Endothelial cell of umbilical vein (primary cell): ENCODE measurements around the gene FAM228B. TPM values are rescaled to one million over a fixed set of nuclear protein-coding genes. Genes with fewer than 3 reads are reported as not detected.

Experiments used
- BruUV-seq: library from RNA; stranded (reverse); fragments of 400-500 nt; replicated peaks from 2 replicates; lab custom pipeline; 2021; lab: Mats Ljungman, UMichigan
- CTCF ChIA-PET: fragments of 300-600, 350-600 bp; sonication (Branson Sonifier 250); formaldehyde crosslinking; loops from one replicate; lab custom pipeline; 2021; ENCODE audit warnings: antibody characterized with exemption, inconsistent platforms; lab: Charles Lee
- POLR2A ChIA-PET: fragments of 300-600, 350-600 bp; sonication (Branson Sonifier 250); formaldehyde crosslinking; loops from one replicate; lab custom pipeline; 2021; ENCODE audit warnings: antibody characterized with exemption, inconsistent platforms; lab: Charles Lee
- DNase-seq: peaks from one replicate; pipeline ENCODE4 v3.0.0-alpha.2; 2011; ENCODE audit warnings: low read depth, low spot score
- FAIRE-seq: peaks from 2 replicates; lab custom pipeline; 2011; peaks lifted over from hg19 to GRCh38; lab: Jason Lieb, UNC
- H2AFZ ChIP-seq: 2 replicates; pipeline ENCODE4 v1.6.0; 2012; ENCODE audit warnings: low read depth, low read length, control low read depth, inconsistent platforms
- H3K27ac ChIP-seq: 2 replicates; pipeline ENCODE4 v1.5.1; 2011; ENCODE audit warnings: low read depth, mild to moderate bottlenecking, control low read depth, low read length, moderate library complexity; ENCODE audit not compliant: insufficient read depth
- H3K27me3 ChIP-seq, 2 experiments: 2 replicates each; pipeline versions ENCODE4 v1.6.0 to v1.6.1; 2011; ENCODE audit warnings: low read length in 2 of 2, mixed read lengths in 1 of 2; ENCODE audit not compliant: control insufficient read depth in 2 of 2, insufficient read depth in 2 of 2
- H3K36me3 ChIP-seq, 2 experiments: 2 replicates in 1 of 2; 3 replicates in 1 of 2; pipeline ENCODE4 v1.5.1; 2011; ENCODE audit warnings: low read length in 2 of 2, mild to moderate bottlenecking in 1 of 2, moderate library complexity in 1 of 2; ENCODE audit not compliant: control insufficient read depth in 2 of 2, insufficient read depth in 2 of 2; ENCODE audit errors: extremely low read depth in 1 of 2
- H3K4me1 ChIP-seq: 3 replicates; pipeline ENCODE4 v1.5.1; 2011; ENCODE audit warnings: mild to moderate bottlenecking, low read length; ENCODE audit not compliant: control insufficient read depth, insufficient read depth; ENCODE audit errors: extremely low read depth
- H3K4me2 ChIP-seq: 2 replicates; pipeline ENCODE4 v1.6.1; 2011; ENCODE audit warnings: low read length, control low read depth, mixed read lengths; ENCODE audit not compliant: insufficient read depth
- H3K4me3 ChIP-seq, 3 experiments: fragments of 200-600 bp in 1 of 3; sonication (generic), shearing (Covaris generic) in 1 of 3; replicated peaks in 1 of 3; 2 replicates each; pipeline ENCODE4 v1.5.1; 2011 to 2016; ENCODE audit warnings: control low read depth in 3 of 3, low read length in 3 of 3, mild to moderate bottlenecking in 2 of 3, inconsistent platforms in 1 of 3, low read depth in 1 of 3, moderate library complexity in 1 of 3; ENCODE audit not compliant: insufficient read depth in 1 of 3
- H3K79me2 ChIP-seq: 2 replicates; pipeline ENCODE4 v1.6.0; 2012; ENCODE audit warnings: low read length, inconsistent platforms; ENCODE audit not compliant: control insufficient read depth, insufficient read depth
- H3K9ac ChIP-seq: replicated peaks from 2 replicates; pipeline ENCODE3; 2011; ENCODE audit warnings: low read length, control low read depth; ENCODE audit not compliant: insufficient read depth; ENCODE audit errors: extremely low read depth
- H3K9me1 ChIP-seq: replicated peaks from 3 replicates; pipeline ENCODE4 v1.6.0; 2011; ENCODE audit warnings: mild to moderate bottlenecking, low read length; ENCODE audit not compliant: control insufficient read depth, insufficient read depth; ENCODE audit errors: extremely low read depth
- H3K9me3 ChIP-seq: replicated peaks from 2 replicates; pipeline ENCODE4 v1.5.1; 2012; ENCODE audit warnings: low read length, inconsistent platforms; ENCODE audit not compliant: control insufficient read depth, insufficient read depth
- H4K20me1 ChIP-seq: replicated peaks from 2 replicates; pipeline ENCODE3; 2011; ENCODE audit warnings: mild to moderate bottlenecking, low read length; ENCODE audit not compliant: control insufficient read depth, insufficient read depth; ENCODE audit errors: extremely low read depth
- CTCF ChIP-seq, 2 donors: IDR thresholded peaks; 1 replicate in 1 of 2; 2 replicates in 1 of 2; pipeline ENCODE4 v1.5.1; 2011; ENCODE audit warnings: low read length in 2 of 2, mild to moderate bottlenecking in 2 of 2, moderate library complexity in 2 of 2, control low read depth in 1 of 2, inconsistent platforms in 1 of 2, low read depth in 1 of 2; ENCODE audit not compliant: insufficient read depth in 1 of 2; ENCODE audit errors: extremely low read depth in 1 of 2
- EZH2 ChIP-seq: IDR thresholded peaks from 2 replicates; pipeline ENCODE4 v1.6.1; 2012; ENCODE audit warnings: borderline replicate concordance, low read depth, mild to moderate bottlenecking, moderate library complexity, low read length, inconsistent platforms; ENCODE audit not compliant: severe bottlenecking
- FOS ChIP-seq: IDR thresholded peaks from 2 replicates; pipeline ENCODE4 v1.6.1; 2011; ENCODE audit warnings: mild to moderate bottlenecking, low read length, moderate library complexity, borderline replicate concordance; ENCODE audit not compliant: insufficient read depth
- GATA2 ChIP-seq: IDR thresholded peaks from 2 replicates; pipeline ENCODE4 v1.7.0; 2011; ENCODE audit warnings: low read depth, mild to moderate bottlenecking, moderate library complexity, mixed read lengths, low read length; ENCODE audit not compliant: insufficient read length, insufficient read depth
- JUN ChIP-seq: IDR thresholded peaks from 2 replicates; pipeline ENCODE4 v1.6.1; 2011; ENCODE audit warnings: borderline replicate concordance, low read depth; ENCODE audit not compliant: insufficient read length, insufficient read depth
- MAX ChIP-seq: IDR thresholded peaks from 2 replicates; pipeline ENCODE4 v1.6.1; 2011; ENCODE audit not compliant: insufficient read depth, insufficient read length
- MYC ChIP-seq: IDR thresholded peaks from one replicate; pipeline ENCODE4 v1.6.1; 2011; ENCODE audit warnings: mild to moderate bottlenecking, low read depth, low read length
- POLR2A ChIP-seq: IDR thresholded peaks from 2 replicates; pipeline ENCODE4 v1.6.1; 2012; ENCODE audit warnings: low read depth, mild to moderate bottlenecking, control low read depth, low read length
- POLR2AphosphoS5 ChIP-seq: IDR thresholded peaks from 2 replicates; pipeline ENCODE4 v1.6.1; 2012; ENCODE audit warnings: low read depth, mild to moderate bottlenecking, control low read depth, low read length, moderate library complexity; ENCODE audit not compliant: insufficient read depth
- dilution Hi-C: fragments of 300-500 bp; cut with MboI; formaldehyde crosslinking; loops from one replicate; pipeline ENCODE4 v1.15.0; 2019; ENCODE audit warnings: low sequenced_read_pairs; ENCODE audit not compliant: extremely low pct_ligation_motif_present
- intact Hi-C: fragments of 100-400 bp; cut with micrococcal nuclease; formaldehyde crosslinking; loops from one replicate; pipeline ENCODE4 v1.10.0; 2022
- polyA plus RNA-seq, 4 experiments: library from polyadenylated mRNA; depleted of rRNA in 3 of 4; stranded (reverse) in 3 of 4; unstranded in 1 of 4; fragments of >200 nt; gene quantifications; 2 replicates each; pipeline versions ENCODE4 v1.2.1 to v1.2.3, GENCODE V29; 2011 to 2012; ENCODE audit warnings: missing spikeins in 1 of 4
- total RNA-seq: library from RNA; stranded (reverse); gene quantifications from 2 replicates; pipeline ENCODE4 v1.2.3, GENCODE V29; 2021

FAM228B gene
- total and polyA plus RNA-seq, 2 donors (not counting 3 experiments of a cell fraction or from before 2014, with no cell fraction given): 1.6 to 11.9 TPM

GRCh38 chr2:24158131-24158530, 34.9 kb downstream of the FAM228B start:
- ChIA-PET POLR2A (no interaction called here), CTCF (interaction anchor here (1.3 kb wide), 2 partner anchors 74 to 333 kb away, joined by 3 to 5 read pairs; partner anchors contain the start of gene TP53I3)
- BruUV-seq: no TSS peak
- Histone ChIP-seq H3K4me2 (no peak overlapping the region), H2AFZ (no peak overlapping the region), H3K79me2 (no peaks in the 10 kb centered on the region), H3K27ac (no peak overlapping the region), H3K9me3 (no peaks in the 10 kb centered on the region), H4K20me1 (no peaks in the 10 kb centered on the region), H3K36me3 (no peaks in the 10 kb centered on the region), H3K9ac (no peak overlapping the region), H3K4me3 (no peak overlapping the region), H3K4me1 (no peaks in the 10 kb centered on the region), H3K27me3 (no peaks in the 10 kb centered on the region), H3K9me1 (no peaks in the 10 kb centered on the region)
- DNase-seq: no peak
- no peak for TF ChIP-seq FOS
- FAIRE-seq: no peak
- intact Hi-C loops (no loop called here), dilution Hi-C loops (no loop called here)

GRCh38 chr2:24159708-24160107, 36.4 kb downstream of the FAM228B start:
- POLR2A ChIA-PET: no interaction called here

More at GRCh38 chr2:24159708-24160107, 36.4 kb downstream of the FAM228B start:
- DNase-seq (no peak), FAIRE-seq (no peak)
- no peak overlapping the region for H3K9ac ChIP-seq
- intact Hi-C loops: no loop called here
- CTCF ChIA-PET: no interaction called here
- H3K4me1 ChIP-seq: no peaks in the 10 kb centered on the region
- H2AFZ ChIP-seq: no peak overlapping the region
- no peaks in the 10 kb centered on the region for H3K36me3 ChIP-seq
- no peak overlapping the region for H3K27ac ChIP-seq
- dilution Hi-C loops: no loop called here
- H3K4me3 ChIP-seq: no peak overlapping the region
- H3K79me2 ChIP-seq: no peaks in the 10 kb centered on the region
- TF ChIP-seq GATA2 (no peak), JUN (no peak), CTCF (IDR thresholded peaks at IDR 0.05; ENCODE audit: extremely low read depth in 1 of 2, insufficient read depth in 1 of 2, low read depth in 1 of 2, low read length in 2 of 2) (no peak), EZH2 (no peak), POLR2A (no peak), FOS (no peak), MAX (no peak), POLR2AphosphoS5 (no peak), MYC (no peak)
- H3K9me1 ChIP-seq: no peaks in the 10 kb centered on the region
- H3K4me2 ChIP-seq: no peak overlapping the region
- H3K27me3 ChIP-seq: no peaks in the 10 kb centered on the region
- H4K20me1 ChIP-seq: no peaks in the 10 kb centered on the region
- no peaks in the 10 kb centered on the region for H3K9me3 ChIP-seq
- BruUV-seq: no TSS peak
